Measurements from ENCODE around the gene DNAH1.

DNAH1 gene

DNA sequence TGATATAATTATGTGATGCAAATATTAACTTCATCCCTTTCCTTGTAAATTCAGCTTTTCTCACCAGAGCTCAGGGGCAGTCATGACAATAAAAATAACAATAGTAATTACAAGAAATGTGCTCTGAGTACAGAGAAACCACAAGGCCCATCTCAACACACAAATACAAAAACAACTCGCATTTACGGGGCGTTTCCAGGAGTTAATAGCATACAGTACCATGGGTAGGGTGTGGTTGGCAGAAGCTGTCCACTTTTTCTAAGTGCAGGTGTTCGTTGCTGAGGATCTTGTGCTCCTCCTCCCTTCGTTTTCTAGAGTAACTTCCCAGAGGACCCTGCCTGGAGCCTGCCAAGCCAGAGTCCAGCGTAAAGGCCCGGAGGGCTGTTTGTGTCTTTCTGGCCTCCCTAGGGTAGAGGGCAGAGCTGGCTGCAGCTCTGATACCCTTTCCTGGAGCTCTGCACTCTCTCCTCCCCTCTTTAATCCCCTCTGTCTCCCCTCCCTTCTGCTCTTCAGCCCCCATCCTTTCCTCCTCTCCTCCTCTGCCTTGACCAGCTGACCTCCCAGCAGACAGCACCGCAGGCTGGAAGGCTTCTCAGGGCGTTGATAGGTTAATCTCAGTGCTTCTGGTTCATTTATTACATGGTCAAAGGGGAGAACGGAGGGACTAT is 117.3 kb downstream of the DNAH1 start:
- no peak for DNase-seq (ENCODE audit: low read depth, low spot score)

DNA sequence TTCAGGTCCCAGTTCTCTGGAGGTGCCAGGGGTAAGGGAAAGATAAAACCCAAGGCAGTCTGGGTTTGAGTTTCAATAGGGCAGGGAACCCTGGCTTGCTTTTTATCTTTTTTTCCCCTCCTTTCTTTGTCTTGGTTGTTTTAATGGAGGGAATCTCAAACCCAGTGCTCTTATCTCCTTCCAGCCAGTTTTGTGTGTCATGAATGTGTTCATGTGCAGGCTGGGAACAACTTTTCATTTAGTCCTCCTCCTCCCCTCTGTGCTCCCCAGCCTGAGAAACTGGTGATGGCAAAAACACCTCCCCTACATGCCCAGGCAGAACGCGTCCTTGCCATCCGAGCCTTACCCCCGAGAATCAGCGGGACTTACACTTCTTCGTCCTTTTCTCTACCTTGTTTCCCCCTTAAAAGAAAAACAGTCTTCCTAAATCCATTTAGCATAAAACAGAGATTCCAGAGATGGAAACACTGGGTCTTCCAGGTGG is 117.9 kb downstream of the DNAH1 start:
- no peak for DNase-seq (ENCODE audit: low read depth, low spot score)

DNA sequence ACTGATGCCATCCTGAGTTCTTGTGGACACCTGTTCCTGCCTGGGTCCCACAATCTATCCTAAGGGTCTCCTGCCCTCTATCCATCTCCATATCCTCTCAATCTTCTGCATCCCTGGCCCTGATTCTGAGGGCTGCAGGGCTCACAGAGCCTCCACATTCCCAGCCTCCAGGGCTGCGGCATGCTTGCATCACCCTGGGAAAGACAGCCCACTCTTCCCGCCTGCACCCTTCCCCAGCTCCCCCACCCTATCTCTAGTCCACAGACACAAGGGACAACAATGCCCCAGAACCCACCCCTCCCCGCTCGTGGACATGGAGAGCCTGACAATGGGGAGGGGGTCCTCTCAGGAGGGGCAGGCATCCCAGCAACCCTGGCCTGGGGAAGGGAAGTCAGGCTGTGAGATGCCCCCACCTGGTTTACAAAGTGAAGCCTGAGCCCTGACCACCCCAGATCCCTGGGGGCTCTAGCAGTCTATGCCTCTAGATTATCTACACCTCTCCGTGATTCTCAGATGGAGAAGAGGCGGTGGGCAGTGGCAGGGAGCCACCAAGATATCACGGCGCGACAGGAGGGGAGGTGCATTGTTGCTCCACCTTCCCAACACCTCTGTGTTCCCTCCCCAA is 118.5 kb downstream of the DNAH1 start:
- no peak for DNase-seq (ENCODE audit: low read depth, low spot score)

DNA sequence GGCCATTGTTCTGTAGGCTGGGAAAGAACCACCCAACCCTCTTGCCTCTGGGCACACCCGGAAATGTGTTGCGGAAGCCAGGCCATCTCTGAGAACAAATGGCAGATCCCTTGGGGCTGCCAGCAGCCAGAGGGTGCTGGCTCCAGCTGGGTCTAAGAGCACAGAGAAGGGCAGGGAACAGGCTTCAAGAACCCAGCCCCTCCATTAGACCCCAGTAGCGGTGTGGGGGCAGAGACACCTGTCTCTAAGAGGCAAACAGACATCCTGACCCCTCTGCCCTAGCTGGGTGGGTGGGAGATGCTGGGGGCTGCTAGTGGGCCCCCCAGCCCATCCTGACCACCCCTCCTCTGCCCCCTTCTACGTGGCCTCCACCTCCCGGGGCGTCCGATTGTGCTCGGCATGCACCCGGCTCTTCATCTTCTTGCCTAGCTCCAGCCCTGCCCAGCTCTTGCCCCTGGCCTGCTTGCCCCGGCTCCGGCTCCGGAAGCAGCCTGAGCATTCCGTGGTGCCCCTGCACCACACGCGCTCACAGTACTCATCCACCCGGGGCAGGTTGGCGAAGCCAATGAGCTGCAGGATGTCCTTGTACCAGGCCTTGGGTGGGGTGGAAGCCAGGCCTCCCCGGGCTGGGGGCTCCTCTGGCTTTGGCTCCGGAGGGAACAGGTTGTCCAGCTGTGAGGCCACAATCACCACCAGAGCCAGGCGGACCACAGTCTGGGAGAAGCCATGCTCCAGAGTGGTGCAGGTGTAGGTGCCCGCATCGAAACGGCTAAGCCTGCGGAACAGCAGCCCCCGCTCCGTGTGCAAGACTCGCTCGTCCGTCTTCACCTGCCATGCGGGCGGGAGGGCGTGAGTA is 119.4 kb downstream of the DNAH1 start:
- no peak for DNase-seq (ENCODE audit: low read depth, low spot score)

DNA sequence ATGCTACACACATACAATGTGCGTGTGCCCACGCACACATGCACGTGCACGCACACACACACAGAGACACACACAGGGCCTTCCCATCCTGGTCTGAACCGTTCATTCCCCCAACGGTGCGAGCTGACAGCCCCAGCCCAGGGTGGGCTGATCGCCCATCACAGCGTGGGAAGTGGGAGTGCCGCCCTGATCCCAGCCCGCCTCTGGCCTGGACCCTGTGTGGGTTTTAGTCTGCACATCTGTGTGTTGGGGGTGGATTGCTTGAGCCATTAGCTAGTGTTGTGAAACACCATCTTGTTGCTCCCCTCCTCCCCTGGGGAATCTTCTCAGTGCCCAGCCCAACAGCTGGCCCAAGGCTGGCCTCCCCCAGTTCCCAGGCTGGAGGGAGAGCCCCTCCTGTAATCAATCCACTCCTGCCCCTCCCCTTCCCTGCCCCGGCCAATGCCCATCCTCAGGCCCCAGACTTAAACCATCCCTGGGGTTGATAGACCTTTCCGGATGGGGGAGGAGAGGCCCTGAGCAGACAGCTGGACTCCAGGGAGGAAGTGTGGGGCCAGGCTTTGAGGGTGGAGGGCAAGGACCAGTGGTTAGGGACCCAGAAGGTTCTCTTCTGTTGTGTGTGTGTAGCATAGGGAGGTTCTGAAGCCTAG is 120.5 kb downstream of the DNAH1 start:
- no peak for DNase-seq (ENCODE audit: low read depth, low spot score)

DNA sequence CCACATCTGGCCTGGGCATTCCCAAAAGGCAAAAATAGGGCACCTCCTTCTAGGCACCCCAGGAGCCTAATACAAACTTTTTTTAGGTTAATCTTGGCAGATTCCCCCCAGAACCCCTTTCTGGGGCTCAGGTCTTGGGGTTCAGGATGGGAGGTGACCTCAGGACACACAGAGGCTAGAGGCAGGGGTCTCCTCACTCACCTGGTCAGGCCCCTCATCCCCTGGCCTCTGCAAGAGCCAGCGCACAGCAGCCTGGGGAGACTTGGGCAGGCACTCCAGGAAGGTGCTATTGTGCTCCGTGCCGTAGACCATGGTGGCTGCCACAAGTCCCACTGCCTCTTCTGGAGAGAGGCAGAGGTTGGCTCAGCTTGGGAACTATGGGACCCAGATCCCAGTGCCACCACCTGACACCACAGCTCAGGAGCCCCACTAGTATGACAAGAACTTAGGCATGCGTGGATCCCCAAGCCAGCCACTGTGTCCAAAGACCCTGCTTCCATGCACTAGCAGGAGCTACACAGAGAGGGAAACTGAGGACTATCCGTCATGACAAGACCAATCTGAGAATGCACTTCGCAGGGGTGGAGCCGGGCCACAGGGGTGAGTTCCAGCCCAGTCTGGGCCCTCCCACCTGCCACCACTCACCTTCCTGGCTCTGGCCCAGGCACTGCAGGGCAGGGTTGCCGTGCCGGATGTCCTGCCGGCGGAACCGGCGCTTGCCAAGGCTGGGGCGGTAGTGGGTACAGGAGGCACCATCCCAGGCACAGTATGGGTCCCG is 121.4 kb downstream of the DNAH1 start:
- DNase-seq (ENCODE audit: low read depth, low spot score): no peak

DNA sequence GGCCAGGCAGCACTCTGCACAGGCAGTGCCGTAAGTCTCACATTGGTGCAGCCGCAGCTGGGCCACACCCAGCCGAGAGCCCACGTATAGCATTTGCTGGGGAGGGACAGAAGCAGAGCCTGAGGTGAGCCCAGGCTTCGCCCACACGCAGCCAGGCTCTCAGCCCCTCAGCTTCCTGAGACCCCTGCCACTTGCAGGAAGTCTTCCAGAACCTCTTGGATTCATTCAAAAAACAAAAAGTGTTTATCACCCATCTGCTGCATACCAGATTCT is 121.9 kb downstream of the DNAH1 start:
- DNase-seq (ENCODE audit: low read depth, low spot score): no peak

DNA sequence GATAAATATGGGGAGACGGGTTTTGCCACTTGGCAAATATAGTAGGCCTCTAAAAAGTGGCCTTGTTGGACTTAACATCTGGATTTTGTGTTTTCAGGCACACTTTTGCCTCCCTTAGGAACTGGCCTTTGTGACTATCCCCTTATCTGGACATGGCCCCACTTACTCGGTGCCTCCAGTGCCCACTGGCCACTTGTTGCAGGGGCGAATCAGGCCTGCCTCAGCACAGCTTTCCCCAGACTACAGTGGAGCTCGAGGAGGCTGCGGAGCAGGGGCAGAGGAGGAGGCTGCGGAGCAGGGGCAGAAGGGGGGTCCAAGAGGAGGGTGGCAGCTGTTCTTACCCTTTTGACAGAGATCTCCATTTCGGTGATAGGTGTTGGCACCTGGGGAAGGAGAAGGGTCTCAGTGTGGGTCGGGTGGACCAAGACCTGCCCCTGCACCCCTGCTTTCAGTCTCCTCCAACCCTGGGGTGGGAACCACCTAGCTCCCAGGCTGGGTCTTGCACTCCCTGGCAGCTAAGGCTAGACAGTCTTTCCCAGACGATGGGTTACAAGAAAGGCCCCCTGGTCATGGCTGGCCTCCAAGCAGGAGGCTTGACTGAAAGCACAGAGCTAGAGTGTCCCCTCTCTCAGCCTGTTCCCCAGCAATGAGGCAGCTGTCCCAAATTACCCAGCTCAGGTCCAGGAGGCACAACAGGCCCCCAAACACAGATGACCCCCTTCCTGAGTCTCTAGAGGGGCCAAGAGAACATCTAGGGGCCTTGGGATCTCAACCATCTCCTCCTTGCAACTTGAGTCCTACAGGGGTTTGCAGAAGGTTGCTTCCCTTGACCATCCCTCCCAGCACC is 122.7 kb downstream of the DNAH1 start:
- DNase-seq (ENCODE audit: low read depth, low spot score): no peak

DNA sequence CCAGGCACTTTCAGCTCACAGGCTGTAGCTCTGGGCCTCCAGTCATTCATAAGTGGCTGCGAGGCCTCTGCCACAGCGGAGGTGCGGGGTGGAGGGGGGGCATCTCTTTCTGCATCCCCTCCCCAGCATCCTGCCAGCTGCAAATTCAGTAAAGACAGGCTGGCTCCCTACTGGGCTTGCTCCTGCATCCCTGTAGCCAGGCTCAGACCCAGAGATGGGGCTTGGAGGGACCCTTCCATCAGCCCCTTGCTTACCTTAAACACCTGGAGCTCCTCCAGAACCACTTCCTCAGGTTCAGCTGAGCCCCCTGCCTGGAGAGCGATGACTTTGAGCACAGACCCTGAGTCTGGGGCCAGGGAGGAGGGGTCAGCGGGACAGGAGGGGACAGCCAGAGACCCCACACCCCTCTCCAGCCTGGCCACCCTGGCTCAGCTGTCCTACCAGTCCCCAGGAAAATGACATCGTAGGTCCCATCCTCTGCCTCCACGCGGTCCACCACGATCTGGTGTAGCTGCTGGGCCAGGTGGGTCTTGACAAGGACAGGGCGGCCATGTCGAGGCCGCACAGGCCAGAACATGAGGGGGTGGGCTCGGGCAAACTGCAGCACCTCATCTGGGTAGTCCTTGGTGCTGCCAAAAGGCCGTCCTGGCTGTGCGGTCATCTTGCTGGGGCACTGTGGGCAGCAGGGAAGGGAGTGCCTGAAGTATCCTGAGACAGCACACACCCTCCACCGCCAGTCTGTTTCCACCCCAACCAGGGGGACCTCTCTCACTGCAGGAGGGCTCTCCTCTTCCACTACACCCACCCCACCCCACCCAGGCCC is 123.5 kb downstream of the DNAH1 start:
- no peak for DNase-seq (ENCODE audit: low read depth, low spot score)

DNA sequence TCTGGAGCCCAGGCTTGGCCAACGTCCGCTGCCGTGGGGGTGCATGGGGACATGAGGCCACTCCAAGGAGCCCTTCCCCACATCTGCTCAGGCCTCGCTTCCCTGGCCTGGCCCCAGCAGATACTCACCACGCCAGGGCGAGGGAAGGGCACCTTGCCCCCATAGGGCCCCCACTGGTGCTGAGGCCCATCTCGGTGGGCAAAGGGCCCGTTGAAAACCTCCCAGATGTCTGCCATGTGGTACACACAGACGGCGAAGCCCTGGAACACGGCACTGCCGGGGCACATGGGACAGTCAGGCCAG is 124.1 kb downstream of the DNAH1 start:
- DNase-seq (ENCODE audit: low read depth, low spot score): no peak

DNA sequence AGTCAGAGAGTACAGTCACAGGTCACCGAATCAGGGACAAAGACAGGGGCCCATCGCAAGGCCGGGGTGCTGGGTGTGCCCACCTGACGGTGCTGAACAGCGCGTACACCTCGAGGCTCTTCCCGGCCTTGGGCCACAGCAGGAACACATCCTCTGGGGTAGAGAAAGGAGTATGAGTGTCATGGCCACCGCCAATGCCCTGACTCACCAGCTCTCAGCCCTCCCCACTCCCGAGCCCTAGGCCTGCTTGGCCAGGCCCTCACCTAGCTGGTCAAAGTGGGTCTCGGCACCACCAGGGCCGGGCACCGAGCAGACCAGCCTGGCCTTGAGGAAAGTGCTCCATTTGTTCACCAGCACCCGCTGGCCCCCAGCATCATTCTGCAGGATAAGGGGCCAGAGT is 124.6 kb downstream of the DNAH1 start:
- no peak for DNase-seq (ENCODE audit: low read depth, low spot score)

DNA sequence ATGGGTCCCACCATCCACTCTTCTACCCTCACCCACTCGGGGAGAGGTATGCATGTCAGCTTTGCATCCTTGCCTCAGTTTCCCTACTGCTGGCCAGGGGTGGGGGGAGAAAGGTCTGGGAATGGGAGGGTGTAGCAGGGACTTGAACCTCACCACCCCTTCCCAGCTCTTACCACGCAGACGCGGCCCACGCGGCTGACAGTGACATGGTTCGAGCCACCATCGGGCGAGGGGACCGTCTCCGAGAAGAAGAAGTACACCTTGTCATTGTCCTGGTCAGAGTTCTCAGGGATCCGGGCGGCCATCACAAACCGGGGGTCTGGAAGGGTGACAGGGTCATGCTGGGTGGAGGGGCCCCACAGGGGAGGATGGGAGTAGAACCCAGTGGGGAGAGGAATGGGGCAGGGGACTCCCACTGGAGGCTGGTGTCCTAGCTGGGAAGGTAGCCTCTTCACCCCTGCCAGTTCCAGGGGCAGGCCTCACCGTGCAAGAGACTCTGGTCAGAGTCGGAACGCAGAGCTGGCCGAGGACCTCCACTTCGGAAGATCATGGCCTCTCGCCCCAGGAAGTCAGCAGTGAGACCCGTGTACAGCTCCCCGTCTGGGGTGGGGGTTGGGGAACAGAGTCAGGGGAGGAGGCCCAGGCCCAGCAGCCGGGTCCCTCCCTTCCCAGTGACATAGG is 125.1 kb downstream of the DNAH1 start:
- no peak for DNase-seq (ENCODE audit: low read depth, low spot score)

DNA sequence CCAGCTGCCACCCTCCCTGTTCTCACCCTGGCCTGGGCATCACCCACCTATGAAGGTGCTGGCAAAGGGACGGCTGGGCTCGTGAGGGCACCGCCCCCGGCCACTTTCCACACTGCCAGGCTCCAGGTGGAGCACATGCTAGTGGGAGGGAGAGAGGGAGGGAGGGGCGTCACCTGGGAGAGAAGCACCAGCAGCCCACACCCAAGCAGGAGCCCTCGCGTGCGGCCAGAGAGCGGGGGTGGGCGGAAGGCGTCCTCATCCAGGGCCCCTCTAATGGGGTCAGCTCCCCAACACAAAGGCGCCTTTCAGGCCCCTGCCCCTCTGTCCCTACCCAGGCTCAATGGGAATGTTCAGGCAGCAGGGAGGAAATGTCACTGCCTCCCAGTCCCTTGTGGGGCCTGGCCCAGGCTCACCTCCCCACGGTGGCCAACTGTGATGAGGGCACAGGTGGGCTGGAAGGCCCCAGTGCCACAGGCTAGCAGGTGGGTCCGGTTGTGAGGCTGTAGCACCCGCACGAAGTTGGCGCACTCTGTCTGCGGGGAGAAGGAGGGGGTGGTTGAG is 125.7 kb downstream of the DNAH1 start:
- DNase-seq (ENCODE audit: low read depth, low spot score): no peak

DNA sequence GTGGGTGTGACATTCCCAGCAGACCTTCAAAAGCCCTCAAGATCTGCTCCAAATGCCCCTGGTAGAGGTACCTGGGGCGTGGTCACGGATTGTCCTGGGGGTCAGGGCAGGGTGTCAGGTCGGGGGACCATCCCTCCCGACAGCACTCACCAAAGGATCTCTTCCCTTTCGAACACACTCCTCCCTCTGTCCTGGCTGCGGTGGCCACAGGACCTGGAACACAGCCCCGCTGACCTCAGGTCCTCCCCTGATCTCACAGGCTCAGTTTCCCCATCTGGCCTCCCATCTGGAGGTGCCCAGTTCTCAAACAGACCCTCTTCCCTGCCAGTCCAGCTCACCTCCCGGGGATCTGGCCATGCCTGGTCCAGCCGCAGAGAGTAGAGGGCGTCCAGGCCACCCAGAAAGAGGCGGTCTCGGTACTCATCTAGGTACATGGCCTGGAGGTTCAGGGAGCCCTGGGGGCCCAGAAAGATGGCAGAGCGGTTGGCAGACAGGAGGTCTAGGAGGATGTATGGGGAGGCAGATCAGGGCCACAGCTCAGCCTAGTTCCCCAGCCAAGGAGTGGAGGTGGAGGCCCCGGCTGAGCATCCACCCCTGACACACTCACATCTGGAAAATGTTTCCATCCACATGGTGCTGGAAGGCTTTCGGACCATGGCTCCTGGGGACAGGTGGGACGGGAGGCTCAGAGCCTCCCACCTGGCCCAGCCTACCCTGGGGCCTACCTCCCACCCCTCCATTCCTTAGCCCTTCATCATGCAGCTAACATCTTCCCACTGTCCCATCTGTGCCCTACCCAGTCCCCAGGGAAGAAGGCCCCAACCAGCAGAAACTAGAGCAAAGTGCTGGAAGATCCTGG is 126.5 kb downstream of the DNAH1 start:
- DNase-seq (ENCODE audit: low read depth, low spot score): no peak

DNA sequence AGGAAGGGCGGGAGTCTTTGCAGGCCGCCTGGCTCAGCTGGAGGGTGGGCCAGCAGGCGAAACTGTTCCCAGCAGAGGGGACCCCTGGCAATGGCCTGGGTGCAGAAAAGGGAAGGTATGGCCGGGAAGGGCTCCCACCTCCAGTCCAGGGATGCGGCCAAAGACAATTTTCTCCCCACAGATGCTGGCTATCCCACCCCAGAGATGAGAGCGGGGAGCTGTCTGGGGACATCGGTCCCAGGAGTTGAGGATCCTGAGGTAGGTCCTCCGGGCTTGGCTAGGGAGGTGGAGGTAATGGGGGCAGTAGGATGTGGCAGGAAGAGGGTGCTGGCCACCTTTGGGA is 127.1 kb downstream of the DNAH1 start:
- no peak for DNase-seq (ENCODE audit: low read depth, low spot score)

DNA sequence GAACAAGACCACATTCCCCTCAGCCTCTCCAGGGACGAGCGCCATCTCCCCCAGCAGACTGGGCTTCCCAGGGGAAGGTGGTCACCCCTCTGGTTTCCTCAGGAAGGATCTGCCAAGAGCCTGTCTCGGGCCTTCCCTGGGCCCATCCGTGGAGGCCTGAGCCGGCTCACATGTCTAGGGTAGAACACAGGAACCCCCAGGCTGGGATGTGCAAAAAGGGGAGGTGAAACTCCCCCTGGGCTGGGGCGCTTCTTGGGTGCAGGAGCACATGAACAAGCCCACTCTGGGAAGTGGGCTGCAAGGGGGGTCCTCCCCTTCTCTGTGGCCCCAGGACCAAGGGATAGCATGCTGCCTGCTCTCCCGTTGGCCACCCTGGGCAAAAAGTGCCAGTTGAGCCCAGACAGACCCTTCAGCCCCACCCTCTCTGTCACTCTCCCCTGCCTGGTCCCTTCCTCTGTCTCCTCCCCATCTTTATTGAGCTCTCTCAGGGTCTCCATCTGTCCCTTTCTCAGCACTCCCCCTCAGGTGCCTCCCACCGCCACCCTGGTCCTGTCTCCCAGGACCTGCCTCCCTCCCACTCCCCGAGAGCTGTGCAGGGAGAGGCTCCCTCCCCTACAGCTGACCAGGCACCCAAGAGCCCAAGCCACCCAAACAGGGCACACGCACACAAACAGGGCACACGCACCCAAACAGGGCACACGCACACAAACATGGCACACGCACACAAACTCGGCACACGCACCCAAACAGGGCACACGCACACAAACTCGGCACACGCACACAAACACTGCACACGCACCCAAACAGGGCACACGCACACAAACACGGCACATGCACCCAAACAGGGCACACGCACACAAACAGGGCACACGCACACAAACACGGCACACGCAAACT is 127.9 kb downstream of the DNAH1 start:
- no peak for DNase-seq (ENCODE audit: low read depth, low spot score)
